ENCODE results near the gene DOCK8.

GRCh38 chr9:249025-249424 lies 34.4 kb downstream of the DOCK8 start:
- TF ChIP-seq POLR2A (IDR thresholded peaks at IDR 0.05) (no peak), CTCF (IDR thresholded peaks at IDR 0.05) (no peak)
